Measurements from ENCODE around the gene FBXW2.

GRCh38 chr9:120726484-120726883 is 66.7 kb downstream of the FBXW2 start:
- TF ChIP-seq ZBTB4 (CRISPR knock-in tag; IDR thresholded peaks at IDR 0.05) (no peak), PML (IDR thresholded peaks at IDR 0.05; ENCODE audit: low read length) (no peak), MAX (IDR thresholded peaks at IDR 0.05; ENCODE audit: low read depth, low read length) (no peak), ZBTB33 (IDR thresholded peaks at IDR 0.05) (no peak)

All from GM12878 (cell line).